Stimulated activated CD4-positive, alpha-beta T cell treated with anti-CD3 and anti-CD28 coated beads, Interleukin-4, amount 100 ng/mL, for 48 hours (primary cell): ENCODE measurements around the gene HLA-DOA.

Experiments
- DNase-seq, 2 donors: peaks; one replicate each; pipeline ENCODE4 v3.0.0-alpha.2; 2020; ENCODE audit warnings: low read depth in 2 of 2

The HLA-DOA gene

DNA sequence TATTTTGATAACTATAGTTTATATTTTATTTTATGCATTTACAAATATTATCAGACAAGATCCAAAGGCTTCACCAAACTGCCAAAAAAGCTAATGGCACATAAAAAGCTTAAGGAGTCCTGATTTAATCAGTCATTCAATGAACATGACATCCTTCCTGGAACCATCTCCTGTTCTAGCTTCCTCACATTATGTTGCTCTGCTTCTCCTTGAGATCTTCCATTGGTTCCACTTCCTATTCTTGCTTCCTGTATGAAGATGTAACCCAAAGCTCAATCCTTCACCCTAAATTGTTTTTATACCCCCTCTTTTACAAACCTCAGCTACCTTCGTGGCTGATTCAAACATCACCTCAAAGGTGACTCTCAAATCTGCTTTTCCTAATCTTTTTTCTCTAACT is 45.5 kb downstream of the HLA-DOA start:
- no peak for DNase-seq

DNA sequence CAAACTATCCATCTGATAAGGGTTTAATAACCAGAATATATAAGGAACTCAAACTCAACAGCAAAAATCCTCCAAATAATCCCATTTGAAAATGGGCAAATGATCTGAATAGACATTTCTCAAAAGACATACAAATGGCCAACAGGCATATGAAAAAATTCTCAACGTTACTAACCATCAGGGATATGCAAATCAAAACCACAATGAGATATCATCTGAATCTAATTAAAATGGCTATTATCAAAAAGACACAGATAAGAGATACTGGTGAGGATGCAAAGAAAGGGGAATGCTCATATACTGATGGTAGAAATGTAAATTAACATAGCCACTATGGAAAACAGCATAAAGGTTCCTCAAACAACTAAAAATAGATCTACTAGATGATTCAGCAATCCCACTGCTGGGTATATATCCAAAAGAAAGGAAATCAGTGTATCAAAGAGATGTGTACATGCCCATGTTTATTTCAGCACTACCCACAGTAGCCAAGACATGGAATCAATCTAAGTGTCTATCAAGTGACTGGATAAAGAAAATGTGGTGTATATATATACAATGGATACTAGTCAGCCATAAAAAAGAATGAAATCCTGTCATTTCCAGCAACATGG is 47.1 kb downstream of the HLA-DOA start:
- no peak for DNase-seq

DNA sequence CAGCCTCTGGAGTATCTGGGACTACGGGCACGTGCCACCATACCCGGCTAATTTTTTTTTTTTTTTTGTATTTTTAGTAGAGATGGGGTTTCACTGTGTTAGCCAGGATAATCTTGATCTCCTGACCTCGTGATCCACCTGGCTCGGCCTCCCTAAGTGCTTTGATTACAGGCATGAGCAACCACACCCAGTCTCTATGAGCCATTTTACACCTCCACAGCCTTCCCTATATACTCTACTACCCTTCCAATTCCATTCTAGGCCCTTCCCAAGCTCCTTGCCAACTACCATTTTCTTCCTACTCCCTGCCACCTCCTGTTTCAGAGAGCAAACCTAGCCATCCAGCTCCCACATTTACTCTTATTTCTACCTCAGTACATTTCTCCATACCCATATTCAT is 48.8 kb downstream of the HLA-DOA start:
- DNase-seq, result no peak

DNA sequence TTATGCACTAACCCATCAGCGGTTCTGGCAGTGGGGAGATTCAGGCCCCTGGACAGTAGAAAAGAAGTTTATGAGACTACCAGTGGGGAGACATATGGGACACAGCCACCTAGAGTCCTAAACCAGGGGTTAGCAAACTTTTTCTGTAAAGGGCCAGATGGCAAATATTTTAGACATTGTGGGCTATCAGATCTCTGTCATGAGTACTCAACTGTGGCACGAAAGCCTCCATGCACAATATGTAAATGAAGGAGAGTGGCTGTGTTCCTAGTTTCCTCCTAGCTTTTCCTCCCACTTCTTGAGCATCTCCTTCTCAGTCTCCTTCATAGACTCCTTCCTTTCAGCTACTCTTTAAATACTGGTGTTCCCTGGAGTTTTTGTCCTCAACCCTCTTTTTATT is 53.2 kb downstream of the HLA-DOA start:
- DNase-seq, result no peak

DNA sequence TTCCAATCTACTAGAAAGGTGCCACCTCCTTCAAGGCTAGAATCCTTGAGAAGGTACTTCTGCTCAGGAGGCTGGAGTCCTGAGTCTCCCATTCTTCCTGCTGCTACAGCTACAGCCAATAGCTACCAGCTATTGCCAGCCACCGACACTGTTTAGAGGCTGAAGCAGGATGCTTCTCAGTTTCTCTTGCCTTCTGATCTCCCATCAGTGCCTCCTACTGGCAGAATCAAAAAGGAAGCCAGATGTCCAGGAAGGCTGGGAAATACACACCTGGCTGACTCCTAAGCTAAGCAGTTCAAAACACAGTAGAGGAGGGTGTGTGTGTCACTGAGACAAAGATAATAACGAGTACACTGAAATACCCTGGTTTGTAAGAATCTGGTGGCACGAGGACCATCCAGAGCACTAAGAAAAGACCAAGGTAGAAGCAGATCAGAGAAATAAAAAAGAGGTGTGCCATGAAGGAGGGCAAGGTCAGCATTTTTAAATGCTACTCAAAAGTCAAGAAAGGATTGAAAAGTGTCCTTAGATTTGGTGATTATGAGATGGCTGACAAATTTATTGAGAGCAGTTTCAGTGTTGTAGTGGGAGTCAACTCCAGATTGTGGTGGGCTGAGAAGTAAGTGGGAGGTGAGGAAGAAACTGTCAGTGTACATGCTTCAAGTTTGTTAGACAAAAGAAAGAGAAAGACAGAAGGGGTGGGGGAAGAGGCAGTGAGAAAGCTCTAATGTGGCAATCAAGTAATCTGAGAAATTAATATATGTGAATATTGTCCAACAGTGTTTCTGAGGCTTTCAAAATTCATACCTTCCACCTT is 54.2 kb downstream of the HLA-DOA start:
- no peak for DNase-seq

DNA sequence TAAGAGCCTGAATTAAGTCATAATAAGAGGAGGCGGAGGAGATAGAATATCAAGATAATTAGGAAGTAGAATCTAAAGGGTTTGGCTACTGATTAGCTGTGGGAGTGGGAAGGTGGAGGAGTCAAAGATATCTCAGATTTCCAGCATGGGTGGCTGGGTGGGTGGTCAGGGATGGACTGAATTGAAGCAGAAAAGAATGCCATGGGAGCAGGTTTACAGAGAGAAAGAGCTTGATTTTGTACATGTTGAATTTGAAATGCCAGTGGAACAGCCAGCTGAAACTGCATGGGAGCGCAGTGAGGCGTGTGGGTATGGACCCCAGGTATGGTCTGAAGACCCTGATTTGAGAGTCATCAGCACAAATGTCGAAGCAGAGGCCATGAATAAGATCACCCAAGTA is 55.1 kb downstream of the HLA-DOA start:
- DNase-seq, result no peak
